Measurements from ENCODE around the gene STX18.
A peak's percentile ranks its signal among the peaks of the same experiment; 100 is the strongest.

STX18 gene

GRCh38 chr4:4488405-4489404 lies 53.1 kb downstream of the STX18 start:
- TF ChIP-seq, protein P1, sequence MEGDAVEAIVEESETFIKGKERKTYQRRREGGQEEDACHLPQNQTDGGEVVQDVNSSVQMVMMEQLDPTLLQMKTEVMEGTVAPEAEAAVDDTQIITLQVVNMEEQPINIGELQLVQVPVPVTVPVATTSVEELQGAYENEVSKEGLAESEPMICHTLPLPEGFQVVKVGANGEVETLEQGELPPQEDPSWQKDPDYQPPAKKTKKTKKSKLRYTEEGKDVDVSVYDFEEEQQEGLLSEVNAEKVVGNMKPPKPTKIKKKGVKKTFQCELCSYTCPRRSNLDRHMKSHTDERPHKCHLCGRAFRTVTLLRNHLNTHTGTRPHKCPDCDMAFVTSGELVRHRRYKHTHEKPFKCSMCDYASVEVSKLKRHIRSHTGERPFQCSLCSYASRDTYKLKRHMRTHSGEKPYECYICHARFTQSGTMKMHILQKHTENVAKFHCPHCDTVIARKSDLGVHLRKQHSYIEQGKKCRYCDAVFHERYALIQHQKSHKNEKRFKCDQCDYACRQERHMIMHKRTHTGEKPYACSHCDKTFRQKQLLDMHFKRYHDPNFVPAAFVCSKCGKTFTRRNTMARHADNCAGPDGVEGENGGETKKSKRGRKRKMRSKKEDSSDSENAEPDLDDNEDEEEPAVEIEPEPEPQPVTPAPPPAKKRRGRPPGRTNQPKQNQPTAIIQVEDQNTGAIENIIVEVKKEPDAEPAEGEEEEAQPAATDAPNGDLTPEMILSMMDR (IDR thresholded peaks at IDR 0.05; ENCODE audit: extremely low read depth, missing control alignments): peak; percentile 82
- DNase-seq (ENCODE audit: low spot score): peak; percentile 59

DNA sequence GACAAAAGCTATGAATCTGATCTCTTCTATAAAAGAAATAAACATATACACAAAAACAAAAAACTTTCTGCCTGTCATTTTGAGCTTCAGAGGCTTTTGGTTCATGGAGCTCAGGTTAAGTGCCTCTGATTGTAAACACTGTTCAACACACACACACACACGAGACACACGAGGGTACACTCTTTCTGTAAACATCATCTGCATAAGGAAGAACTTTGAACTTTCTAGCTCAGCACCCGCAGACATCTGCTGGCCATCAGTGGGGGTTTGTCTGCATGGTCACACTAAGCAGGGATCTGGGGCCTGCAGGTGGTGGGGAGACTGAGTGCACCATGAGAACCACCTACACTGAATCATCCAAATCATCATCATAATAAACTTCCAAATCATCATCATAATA lies 54.9 kb downstream of the STX18 start:
- TF ChIP-seq, protein P1 (IDR thresholded peaks at IDR 0.05; ENCODE audit: extremely low read depth, missing control alignments): no peak
- no peak for DNase-seq (ENCODE audit: low spot score)

- TF ChIP-seq, protein P1 (IDR thresholded peaks at IDR 0.05; ENCODE audit: extremely low read depth, missing control alignments): no peak
- DNase-seq (ENCODE audit: low spot score): no peak
These were observed 56.0 kb downstream of the STX18 start for GRCh38 chr4:4485806-4486205.

- no peak for DNase-seq (ENCODE audit: low spot score)
- TF ChIP-seq, protein P1 (IDR thresholded peaks at IDR 0.05; ENCODE audit: extremely low read depth, missing control alignments): no peak
These were observed 60.4 kb downstream of the STX18 start for GRCh38 chr4:4481399-4481994.

DNA sequence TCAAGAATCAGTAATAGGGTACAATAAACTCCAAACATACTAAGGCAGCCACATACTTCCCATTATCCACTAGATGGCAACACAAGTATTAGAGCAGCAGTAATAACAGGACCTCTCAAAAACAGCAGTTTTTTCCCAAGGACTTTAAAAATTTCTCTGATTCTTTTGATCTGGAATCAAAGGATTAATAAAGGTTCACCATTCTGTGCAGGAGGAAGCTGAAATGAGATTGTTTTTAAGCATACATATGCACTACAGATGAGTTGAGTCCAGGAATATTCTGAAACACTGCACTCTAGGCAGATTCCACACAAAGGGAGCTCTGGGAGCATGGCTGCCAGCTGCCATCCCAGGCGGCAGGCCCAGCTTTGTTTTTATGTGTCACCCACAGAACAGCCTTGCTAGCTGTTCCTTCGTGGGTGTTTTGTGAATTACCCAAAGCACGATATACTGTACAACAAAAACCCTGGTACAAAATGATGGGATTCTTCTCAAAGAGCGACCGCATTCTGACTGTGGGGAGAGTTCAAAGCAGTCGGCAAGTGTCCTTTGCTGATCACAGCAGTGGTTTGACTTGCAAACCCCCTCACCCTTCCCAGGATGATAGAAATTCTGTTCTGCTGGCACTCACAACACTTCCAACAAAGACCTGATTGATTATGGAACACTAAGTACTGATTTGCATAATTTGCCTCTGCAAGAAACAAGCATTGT lies 61.0 kb downstream of the STX18 start:
- no peak for DNase-seq (ENCODE audit: low spot score)
- TF ChIP-seq, protein P1 (IDR thresholded peaks at IDR 0.05; ENCODE audit: extremely low read depth, missing control alignments): peak; percentile 9

GRCh38 chr4:4480205-4480604 lies 61.6 kb downstream of the STX18 start:
- no peak for DNase-seq (ENCODE audit: low spot score)
- TF ChIP-seq, protein P1 (IDR thresholded peaks at IDR 0.05; ENCODE audit: extremely low read depth, missing control alignments): no peak
